Sigmoid colon (tissue), 7 donors: Measurements from ENCODE around the gene EFHD1. TPM values are rescaled to one million over a fixed set of nuclear protein-coding genes. Genes with fewer than 3 reads are reported as not detected.

ENCODE experiments used
- DNase-seq: peaks from one replicate; pipeline ENCODE4 v3.0.0-alpha.2; 2019
- H3K27ac ChIP-seq, 4 donors: fragments of 200-600 bp; sonication (generic); one replicate each; pipeline ENCODE4 v1.5.1; 2016 to 2019; ENCODE audit warnings: mild to moderate bottlenecking in 1 of 4
- H3K27me3 ChIP-seq, 3 donors: fragments of 200-600 bp; sonication (generic); one replicate each; pipeline ENCODE4 v1.5.1; 2019; ENCODE audit warnings: mild to moderate bottlenecking in 1 of 3
- H3K36me3 ChIP-seq, 4 donors: fragments of 200-600 bp; sonication (generic); one replicate each; pipeline ENCODE4 v1.5.1; 2016 to 2019
- H3K4me1 ChIP-seq, 4 donors: fragments of 200-600 bp; sonication (generic); one replicate each; pipeline ENCODE4 v1.5.1; 2017 to 2019
- H3K4me3 ChIP-seq, 4 donors: fragments of 200-600 bp; sonication (generic); one replicate each; pipeline ENCODE4 v1.5.1; 2017 to 2019; ENCODE audit warnings: mild to moderate bottlenecking in 2 of 4, moderate library complexity in 1 of 4
- H3K9me3 ChIP-seq, 4 donors: fragments of 200-600 bp in 3 of 4; sonication (generic) in 3 of 4; one replicate each; pipeline versions ENCODE4 v1.5.1 to v1.6.1; 2013 to 2019
- EP300 ChIP-seq, 4 donors: sonication (generic); formaldehyde crosslinking; IDR thresholded peaks; one replicate each; pipeline ENCODE4 v1.6.1; 2017; ENCODE audit warnings: antibody characterized with exemption in 4 of 4
- POLR2A ChIP-seq, 2 donors: fragments of 450-650 bp; IDR thresholded peaks; one replicate each; pipeline ENCODE4 v1.6.1; 2016; ENCODE audit warnings: antibody characterized with exemption in 2 of 2, mild to moderate bottlenecking in 2 of 2, moderate library complexity in 2 of 2
- POLR2AphosphoS5 ChIP-seq, 4 donors: sonication (generic); formaldehyde crosslinking; IDR thresholded peaks; one replicate each; pipeline ENCODE4 v1.6.1; 2017; ENCODE audit warnings: antibody characterized with exemption in 4 of 4
- WGBS, 2 donors: extraction: QIAGEN DNeasy Blood & Tissue Kit; methylation state at CpG; one replicate each; pipeline ENCODE4 v1.1.7; 2013; 5-methylcytosine and 5-hydroxymethylcytosine counted together
- intact Hi-C: fragments of 100-400 bp; cut with DNase I; formaldehyde crosslinking; loops from one replicate; pipeline ENCODE4 v1.15.1; 2023
- polyA plus RNA-seq, 3 donors: library from polyadenylated mRNA; stranded (reverse); fragments of 200-250 nt; gene quantifications; one replicate each; pipeline ENCODE4 v1.2.3, GENCODE V29; 2013
- total RNA-seq, 4 donors: library from RNA; depleted of rRNA; stranded (reverse); fragments of >200 nt; gene quantifications; one replicate each; pipeline ENCODE4 v1.1.0, GENCODE V29; 2016
- TF ChIP-seq, protein P1 (sequence below), 4 experiments: fragments of 450-650 bp in 3 of 4; fragments of 200-600 bp in 1 of 4; IDR thresholded peaks; one replicate each; pipeline ENCODE4 v1.5.1; 2016 to 2019; ENCODE audit warnings: antibody characterized with exemption in 4 of 4, mild to moderate bottlenecking in 3 of 4, moderate library complexity in 2 of 4
- donor health status: healthy with polysubstance abuse.
- donor health status: Bipolar disorder and iron deficiency.
- donor health status: healthy.

Gene EFHD1
- total and polyA plus RNA-seq, 7 donors, result 0.92 to 8.7 (median 4.2) TPM

DNA sequence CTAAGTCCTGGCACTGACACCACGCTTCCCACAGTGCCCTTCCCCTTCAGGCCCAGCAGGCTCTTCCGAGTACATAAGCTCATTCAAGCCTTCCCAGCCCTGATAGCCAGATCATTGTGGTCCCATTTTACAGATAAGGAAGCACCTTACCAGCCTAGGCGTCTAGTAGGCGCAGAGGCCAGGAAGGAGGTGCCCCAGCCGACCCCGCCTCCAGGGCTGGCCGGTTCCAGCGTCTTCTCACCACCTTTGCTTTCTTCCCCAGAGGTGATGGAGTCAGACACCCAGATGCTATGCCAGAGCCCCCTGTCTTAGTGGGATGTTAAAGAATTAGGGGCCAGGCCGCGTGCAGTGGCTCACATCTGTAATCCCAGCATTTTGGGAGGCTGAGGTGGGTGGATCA, 28.9 kb upstream of the EFHD1 start:
- no peaks in the 10 kb centered on the region for H3K36me3 ChIP-seq
- no peak overlapping the region for H3K27ac ChIP-seq
- TF ChIP-seq, protein P1, sequence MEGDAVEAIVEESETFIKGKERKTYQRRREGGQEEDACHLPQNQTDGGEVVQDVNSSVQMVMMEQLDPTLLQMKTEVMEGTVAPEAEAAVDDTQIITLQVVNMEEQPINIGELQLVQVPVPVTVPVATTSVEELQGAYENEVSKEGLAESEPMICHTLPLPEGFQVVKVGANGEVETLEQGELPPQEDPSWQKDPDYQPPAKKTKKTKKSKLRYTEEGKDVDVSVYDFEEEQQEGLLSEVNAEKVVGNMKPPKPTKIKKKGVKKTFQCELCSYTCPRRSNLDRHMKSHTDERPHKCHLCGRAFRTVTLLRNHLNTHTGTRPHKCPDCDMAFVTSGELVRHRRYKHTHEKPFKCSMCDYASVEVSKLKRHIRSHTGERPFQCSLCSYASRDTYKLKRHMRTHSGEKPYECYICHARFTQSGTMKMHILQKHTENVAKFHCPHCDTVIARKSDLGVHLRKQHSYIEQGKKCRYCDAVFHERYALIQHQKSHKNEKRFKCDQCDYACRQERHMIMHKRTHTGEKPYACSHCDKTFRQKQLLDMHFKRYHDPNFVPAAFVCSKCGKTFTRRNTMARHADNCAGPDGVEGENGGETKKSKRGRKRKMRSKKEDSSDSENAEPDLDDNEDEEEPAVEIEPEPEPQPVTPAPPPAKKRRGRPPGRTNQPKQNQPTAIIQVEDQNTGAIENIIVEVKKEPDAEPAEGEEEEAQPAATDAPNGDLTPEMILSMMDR (IDR thresholded peaks at IDR 0.05), result no peak
- no peak for TF ChIP-seq EP300 (IDR thresholded peaks at IDR 0.05)
- TF ChIP-seq POLR2A (IDR thresholded peaks at IDR 0.05), result no peak
- TF ChIP-seq POLR2AphosphoS5 (IDR thresholded peaks at IDR 0.05), result no peak
- WGBS, 2 donors, result 89 to 95% methylated on average over 10 of the region's 10 CpGs
- intact Hi-C loops, result loop anchor here (10.0 kb wide), 1 partner anchor 840 kb away; no protein-coding TSS in a partner anchor
- H3K4me1 ChIP-seq, result peaks cover 0 to 8% (median 4%) of the 10 kb centered on the region in 4 donors
- no peak for DNase-seq
- no peaks in the 10 kb centered on the region for H3K9me3 ChIP-seq
- H3K27me3 ChIP-seq, result no peaks in the 10 kb centered on the region
- no peak overlapping the region for H3K4me3 ChIP-seq

DNA sequence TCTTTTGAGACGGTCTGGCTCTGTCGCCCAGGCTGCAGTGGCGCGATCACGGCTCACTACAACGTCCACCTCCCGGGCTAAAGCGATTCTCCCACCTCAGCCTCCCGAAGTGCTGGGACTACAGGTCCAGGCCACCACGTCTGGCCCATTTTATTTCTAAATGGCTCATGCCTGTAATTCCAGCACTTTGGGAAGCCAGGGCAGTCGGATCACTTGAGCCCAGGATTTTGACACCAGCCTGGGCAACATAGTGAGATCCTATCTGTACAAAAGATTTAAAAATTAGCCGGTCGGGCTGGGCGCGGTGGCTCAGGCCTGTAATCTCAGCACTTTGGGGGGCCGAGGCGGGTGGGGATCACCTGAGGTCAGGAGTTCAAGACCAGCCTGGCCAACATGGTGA, 26.4 kb upstream of the EFHD1 start:
- no peak for DNase-seq
- Histone ChIP-seq H3K4me1 (peaks cover 0 to 8% (median 4%) of the 10 kb centered on the region in 4 donors), H3K27me3 (no peaks in the 10 kb centered on the region), H3K4me3 (no peak overlapping the region), H3K27ac (no peak overlapping the region), H3K36me3 (no peaks in the 10 kb centered on the region), H3K9me3 (no peaks in the 10 kb centered on the region)
- intact Hi-C loops, result loop anchor here (2.0 to 10.0 kb wide), 3 partner anchors 90 to 838 kb away; partner anchors contain the start of gene GIGYF2
- TF ChIP-seq, protein P1 (IDR thresholded peaks at IDR 0.05), result no peak
- no peak for TF ChIP-seq POLR2A (IDR thresholded peaks at IDR 0.05)
- TF ChIP-seq EP300 (IDR thresholded peaks at IDR 0.05), result no peak
- no peak for TF ChIP-seq POLR2AphosphoS5 (IDR thresholded peaks at IDR 0.05)
- 92 to 94% methylated on average over 17 of the region's 17 CpGs for WGBS, 2 donors

DNA sequence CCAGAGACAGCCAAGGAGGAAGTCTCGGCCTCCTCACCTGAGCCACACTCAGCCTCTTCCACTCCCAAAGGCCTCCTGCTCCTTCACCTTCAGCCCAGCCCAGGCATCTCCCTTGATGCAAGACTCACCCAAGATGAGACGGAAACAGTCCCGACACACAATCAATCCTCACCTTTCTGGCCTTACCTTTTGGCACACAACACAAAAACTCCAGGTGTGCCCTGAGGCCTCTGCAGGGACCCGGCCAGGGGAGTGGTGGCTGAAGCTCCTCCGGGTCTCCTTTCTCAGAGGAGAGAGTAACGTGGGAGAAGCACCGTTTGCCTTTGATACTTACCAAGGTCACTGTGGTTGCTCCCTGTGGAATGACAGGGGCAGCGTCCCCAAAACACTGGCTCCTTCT, 23.8 kb upstream of the EFHD1 start:
- WGBS, 2 donors, result 81% methylated on average over 8 of the region's 8 CpGs
- H3K9me3 ChIP-seq, result no peaks in the 10 kb centered on the region

DNA sequence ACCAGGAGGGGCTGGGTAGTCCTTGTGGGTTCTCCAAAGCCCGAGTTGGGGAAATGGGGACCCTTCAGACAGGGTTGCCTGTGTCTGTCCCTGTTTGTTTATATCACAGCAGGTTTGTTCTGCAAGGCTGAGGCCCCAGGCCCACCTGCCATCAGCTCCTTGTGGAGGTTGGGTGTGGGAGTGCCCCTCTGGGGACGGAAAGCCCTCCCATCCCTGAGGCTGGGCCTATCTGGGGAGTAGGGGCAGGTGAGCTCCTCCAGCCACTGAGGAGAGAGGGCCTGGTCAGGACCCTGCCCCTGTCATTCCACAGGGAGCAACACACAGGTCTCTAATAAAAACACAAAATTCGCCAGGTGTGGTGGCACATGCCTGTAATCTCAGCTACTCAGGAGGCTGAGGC, 23.3 kb upstream of the EFHD1 start:
- TF ChIP-seq POLR2AphosphoS5 (IDR thresholded peaks at IDR 0.05) (no peak), POLR2A (IDR thresholded peaks at IDR 0.05) (no peak), EP300 (IDR thresholded peaks at IDR 0.05) (no peak)
- TF ChIP-seq, protein P1 (IDR thresholded peaks at IDR 0.05), result no peak
- no peak overlapping the region for H3K4me3 ChIP-seq
- 85 to 86% methylated on average over 3 of the region's 3 CpGs for WGBS, 2 donors
- no peaks in the 10 kb centered on the region for H3K27me3 ChIP-seq
- H3K4me1 ChIP-seq, result peaks cover 0 to 8% (median 4%) of the 10 kb centered on the region in 4 donors
- no peaks in the 10 kb centered on the region for H3K9me3 ChIP-seq
- H3K36me3 ChIP-seq, result no peaks in the 10 kb centered on the region
- H3K27ac ChIP-seq, result no peak overlapping the region
- DNase-seq, result no peak
- intact Hi-C loops, result no loop called here

More for the DNA sequence above, 23.8 kb upstream of the EFHD1 start:
- Histone ChIP-seq H3K27me3 (no peaks in the 10 kb centered on the region), H3K36me3 (no peaks in the 10 kb centered on the region), H3K27ac (no peak overlapping the region), H3K4me3 (no peak overlapping the region), H3K4me1 (peaks cover 0 to 8% (median 4%) of the 10 kb centered on the region in 4 donors)
- DNase-seq, result no peak
- intact Hi-C loops, result loop anchor here (5.0 to 10.0 kb wide), 2 partner anchors 443 to 835 kb away; no protein-coding TSS in a partner anchor
- TF ChIP-seq POLR2A (IDR thresholded peaks at IDR 0.05), result no peak
- TF ChIP-seq, protein P1 (IDR thresholded peaks at IDR 0.05), result no peak
- TF ChIP-seq EP300 (IDR thresholded peaks at IDR 0.05), result no peak
- TF ChIP-seq POLR2AphosphoS5 (IDR thresholded peaks at IDR 0.05), result no peak

DNA sequence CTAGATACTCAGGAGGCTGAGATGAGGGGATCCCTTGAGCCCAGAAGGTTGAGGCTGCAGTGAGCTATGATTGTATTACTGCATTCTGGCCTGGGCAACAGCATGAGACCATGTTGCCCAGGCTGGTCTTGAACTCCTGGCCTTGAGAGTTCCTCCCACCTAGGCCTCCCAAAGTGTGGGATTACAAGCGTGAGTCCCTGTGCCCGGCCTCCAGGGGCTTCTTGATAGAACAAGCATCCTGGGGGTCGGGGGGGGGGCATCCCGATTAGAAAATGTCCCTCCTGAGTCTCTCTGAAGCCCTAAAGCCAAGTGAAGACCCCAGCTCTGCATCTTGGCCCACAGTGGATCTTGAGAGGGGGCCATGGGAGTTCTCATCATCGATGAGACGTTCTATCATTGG, 22.3 kb upstream of the EFHD1 start:
- DNase-seq, result no peak
- H3K27ac ChIP-seq, result no peak overlapping the region
- H3K36me3 ChIP-seq, result no peaks in the 10 kb centered on the region
- TF ChIP-seq, protein P1 (IDR thresholded peaks at IDR 0.05), result no peak
- TF ChIP-seq EP300 (IDR thresholded peaks at IDR 0.05) (no peak), POLR2AphosphoS5 (IDR thresholded peaks at IDR 0.05) (no peak), POLR2A (IDR thresholded peaks at IDR 0.05) (no peak)
- H3K27me3 ChIP-seq, result no peaks in the 10 kb centered on the region
- 89 to 91% methylated on average over 6 of the region's 6 CpGs for WGBS, 2 donors
- H3K4me1 ChIP-seq, result peaks cover 0 to 4% (median 0%) of the 10 kb centered on the region in 4 donors
- no peaks in the 10 kb centered on the region for H3K9me3 ChIP-seq
- no peak overlapping the region for H3K4me3 ChIP-seq
- intact Hi-C loops, result no loop called here
